Measurements from ENCODE around the gene FAM3C.

The FAM3C gene

DNA sequence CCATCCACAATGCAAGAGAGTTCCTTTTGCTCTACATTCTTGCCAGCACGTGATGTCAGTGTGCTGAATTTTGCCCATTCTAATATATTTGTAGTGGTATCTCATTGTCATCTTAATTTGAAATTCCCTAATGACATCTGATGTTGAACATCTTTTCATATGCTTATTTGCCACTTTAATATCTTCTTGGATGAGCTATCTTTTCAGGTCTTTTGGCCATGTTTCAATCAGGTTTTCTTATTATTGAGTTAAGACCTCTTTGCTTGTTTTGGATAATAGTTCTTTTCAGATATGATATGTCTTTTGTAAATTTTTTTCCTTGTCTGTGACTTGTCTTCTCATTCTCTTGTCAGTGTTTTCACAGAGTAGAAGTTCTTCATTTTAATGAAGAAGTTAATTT, 20.4 kb upstream of the FAM3C start:
- no peaks in the 10 kb centered on the region for H3K9me3 Mint-ChIP-seq
- H3K36me3 Mint-ChIP-seq (ENCODE audit: low read depth): no peaks in the 10 kb centered on the region
- no peak overlapping the region for H3K27ac Mint-ChIP-seq
- no peaks in the 10 kb centered on the region for H3K27me3 Mint-ChIP-seq (ENCODE audit: low read depth)
- H3K4me1 Mint-ChIP-seq: no peaks in the 10 kb centered on the region
- no peak overlapping the region for H3K4me3 Mint-ChIP-seq
- TF ChIP-seq CTCF (IDR thresholded peaks at IDR 0.05; ENCODE audit: unreplicated experiment in 3 of 3): no peak

- Mint-ChIP-seq H3K4me1 (no peaks in the 10 kb centered on the region), H3K27me3 (ENCODE audit: low read depth) (no peaks in the 10 kb centered on the region), H3K27ac (no peak overlapping the region), H3K4me3 (no peak overlapping the region), H3K36me3 (ENCODE audit: low read depth) (no peaks in the 10 kb centered on the region), H3K9me3 (no peaks in the 10 kb centered on the region)
- TF ChIP-seq CTCF (IDR thresholded peaks at IDR 0.05; ENCODE audit: unreplicated experiment in 3 of 3): no peak
These were observed 18.3 kb upstream of the FAM3C start for GRCh38 chr7:121414436-121414835.

- H3K27me3 Mint-ChIP-seq (ENCODE audit: low read depth): no peaks in the 10 kb centered on the region
- H3K4me1 Mint-ChIP-seq: no peaks in the 10 kb centered on the region
- no peak overlapping the region for H3K27ac Mint-ChIP-seq
- H3K4me3 Mint-ChIP-seq: no peak overlapping the region
- TF ChIP-seq CTCF (IDR thresholded peaks at IDR 0.05; ENCODE audit: unreplicated experiment in 3 of 3): no peak
- H3K9me3 Mint-ChIP-seq: no peaks in the 10 kb centered on the region
- H3K36me3 Mint-ChIP-seq (ENCODE audit: low read depth): no peaks in the 10 kb centered on the region
These were observed 15.5 kb upstream of the FAM3C start for GRCh38 chr7:121411597-121411979.

GRCh38 chr7:121410829-121411596, 14.9 kb upstream of the FAM3C start:
- H3K4me3 Mint-ChIP-seq: no peak overlapping the region
- no peaks in the 10 kb centered on the region for H3K4me1 Mint-ChIP-seq
- no peak overlapping the region for H3K27ac Mint-ChIP-seq
- H3K9me3 Mint-ChIP-seq: no peaks in the 10 kb centered on the region
- no peaks in the 10 kb centered on the region for H3K36me3 Mint-ChIP-seq (ENCODE audit: low read depth)
- no peak for TF ChIP-seq CTCF (IDR thresholded peaks at IDR 0.05; ENCODE audit: unreplicated experiment in 3 of 3)
- no peaks in the 10 kb centered on the region for H3K27me3 Mint-ChIP-seq (ENCODE audit: low read depth)

DNA sequence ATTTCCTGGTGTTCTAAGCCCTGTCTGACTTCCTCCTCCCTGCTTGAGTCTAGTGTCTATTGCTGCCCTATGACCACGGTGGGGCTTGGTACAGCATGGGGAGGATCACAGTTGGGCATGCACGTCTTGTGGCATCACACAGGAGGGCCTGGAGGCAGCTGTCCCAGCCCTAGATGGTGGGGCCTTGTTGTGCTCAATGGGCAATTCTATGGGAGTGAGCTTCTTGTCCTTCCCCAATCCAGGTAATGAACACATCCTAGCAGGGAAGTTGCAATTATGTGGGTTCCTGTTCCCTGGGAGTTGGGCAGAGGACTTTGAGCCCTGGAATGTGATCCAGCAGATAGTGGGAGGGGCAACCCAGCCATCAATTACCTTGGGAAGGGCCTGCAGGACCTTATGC, 10.8 kb upstream of the FAM3C start:
- peaks cover under 1% of the 10 kb centered on the region for H3K4me1 Mint-ChIP-seq
- H3K27ac Mint-ChIP-seq: no peak overlapping the region
- TF ChIP-seq CTCF (IDR thresholded peaks at IDR 0.05; ENCODE audit: unreplicated experiment in 3 of 3): no peak
- no peaks in the 10 kb centered on the region for H3K27me3 Mint-ChIP-seq (ENCODE audit: low read depth)
- no peaks in the 10 kb centered on the region for H3K36me3 Mint-ChIP-seq (ENCODE audit: low read depth)
- H3K4me3 Mint-ChIP-seq: no peak overlapping the region
- no peaks in the 10 kb centered on the region for H3K9me3 Mint-ChIP-seq

DNA sequence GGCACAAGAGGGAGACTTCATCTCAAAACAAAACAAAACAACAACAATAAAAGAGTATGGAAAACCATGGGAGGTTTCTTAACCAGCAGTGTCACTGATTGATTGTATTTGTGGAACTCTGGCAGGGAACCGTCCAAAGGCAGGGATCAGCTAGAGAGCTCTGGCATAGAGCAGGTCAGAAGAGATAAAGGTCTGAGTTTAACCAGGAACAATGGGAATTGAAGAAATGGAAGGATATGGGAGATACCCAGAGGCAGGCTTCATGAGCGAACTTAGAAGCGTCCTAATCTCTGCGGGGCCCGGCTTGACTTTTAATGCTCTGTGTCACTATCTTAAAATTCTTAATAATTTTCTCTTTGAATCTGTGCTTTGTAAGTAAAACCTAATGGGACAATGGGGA, 10.4 kb upstream of the FAM3C start:
- Mint-ChIP-seq H3K36me3 (ENCODE audit: low read depth) (no peaks in the 10 kb centered on the region), H3K4me1 (peaks cover 5% of the 10 kb centered on the region), H3K27ac (no peak overlapping the region), H3K27me3 (ENCODE audit: low read depth) (no peaks in the 10 kb centered on the region), H3K4me3 (no peak overlapping the region), H3K9me3 (no peaks in the 10 kb centered on the region)
- TF ChIP-seq CTCF (IDR thresholded peaks at IDR 0.05; ENCODE audit: unreplicated experiment in 3 of 3): no peak
